ENCODE measurements around the gene ENGASE. TPM values are rescaled to one million over a fixed set of nuclear protein-coding genes. Genes with fewer than 3 reads are reported as not detected.

The ENGASE gene
- total RNA-seq, 1 experiment from 2014 or later: 34.5 TPM

- Mint-ChIP-seq H3K27ac (ENCODE audit: low read depth, unreplicated experiment) (no peak overlapping the region), H3K4me3 (ENCODE audit: unreplicated experiment) (no peak overlapping the region), H3K4me1 (ENCODE audit: insufficient read depth, unreplicated experiment) (peaks cover 21% of the 10 kb centered on the region), H3K9me3 (ENCODE audit: unreplicated experiment) (no peaks in the 10 kb centered on the region), H3K36me3 (ENCODE audit: insufficient read depth, unreplicated experiment) (no peaks in the 10 kb centered on the region), H3K27me3 (ENCODE audit: insufficient read depth, unreplicated experiment) (peaks cover 26% of the 10 kb centered on the region)
- POLR2A ChIA-PET: interaction anchor here (0.7 to 1.0 kb wide), 3 partner anchors 8 to 29 kb away, joined by 3 to 4 read pairs (median 4); partner anchors contain the start of gene ENGASE
- BruUV-seq (replicated peaks): no TSS peak
- no peak for DNase-seq (ENCODE audit: unreplicated experiment)
- CTCF ChIA-PET: interaction anchor here (0.5 to 7.2 kb wide), 35 partner anchors 10 to 1083 kb away, joined by 3 to 73 read pairs (median 4); partner anchors contain the start of gene ENGASE
- TF ChIP-seq CTCF (IDR thresholded peaks at IDR 0.05; ENCODE audit: unreplicated experiment): no peak
- intact Hi-C loops (cut with micrococcal nuclease): no loop called here
These were observed 29.5 kb upstream of the ENGASE start for GRCh38 chr17:79045001-79045729.

- intact Hi-C loops (cut with micrococcal nuclease): loop anchor here (1.0 kb wide), 2 partner anchors 36 to 347 kb away; no protein-coding TSS in a partner anchor
- ChIA-PET POLR2A (interaction anchor here (0.7 to 1.0 kb wide), 3 partner anchors 9 to 29 kb away, joined by 3 to 4 read pairs (median 4); partner anchors contain the start of gene ENGASE), CTCF (interaction anchor here (0.5 to 7.2 kb wide), 29 partner anchors 10 to 1082 kb away, joined by 3 to 73 read pairs (median 6); partner anchors contain the start of gene ENGASE)
- Mint-ChIP-seq H3K36me3 (ENCODE audit: insufficient read depth, unreplicated experiment) (no peaks in the 10 kb centered on the region), H3K27ac (ENCODE audit: low read depth, unreplicated experiment) (no peak overlapping the region), H3K4me3 (ENCODE audit: unreplicated experiment) (no peak overlapping the region), H3K27me3 (ENCODE audit: insufficient read depth, unreplicated experiment) (peaks cover 30% of the 10 kb centered on the region), H3K9me3 (ENCODE audit: unreplicated experiment) (no peaks in the 10 kb centered on the region), H3K4me1 (ENCODE audit: insufficient read depth, unreplicated experiment) (peaks cover 17% of the 10 kb centered on the region)
- no TSS peak for BruUV-seq (replicated peaks)
- DNase-seq (ENCODE audit: unreplicated experiment): peak; percentile 75
- peak; percentile 92 for TF ChIP-seq CTCF (IDR thresholded peaks at IDR 0.05; ENCODE audit: unreplicated experiment)
These were observed 28.8 kb upstream of the ENGASE start for GRCh38 chr17:79045842-79046196.

GRCh38 chr17:79046197-79046915 lies 28.3 kb upstream of the ENGASE start:
- TF ChIP-seq CTCF (IDR thresholded peaks at IDR 0.05; ENCODE audit: unreplicated experiment): no peak
- Mint-ChIP-seq H3K27ac (ENCODE audit: low read depth, unreplicated experiment) (no peak overlapping the region), H3K4me3 (ENCODE audit: unreplicated experiment) (no peak overlapping the region), H3K27me3 (ENCODE audit: insufficient read depth, unreplicated experiment) (peaks cover 35% of the 10 kb centered on the region), H3K9me3 (ENCODE audit: unreplicated experiment) (no peaks in the 10 kb centered on the region), H3K36me3 (ENCODE audit: insufficient read depth, unreplicated experiment) (no peaks in the 10 kb centered on the region), H3K4me1 (ENCODE audit: insufficient read depth, unreplicated experiment) (peaks cover 14% of the 10 kb centered on the region)
- no TSS peak for BruUV-seq (replicated peaks)
- intact Hi-C loops (cut with micrococcal nuclease): loop anchor here (1.0 kb wide), 2 partner anchors 36 to 347 kb away; no protein-coding TSS in a partner anchor
- no peak for DNase-seq (ENCODE audit: unreplicated experiment)
- POLR2A ChIA-PET: interaction anchor here (0.7 to 0.9 kb wide), 2 partner anchors 27 to 28 kb away, joined by 3 to 4 read pairs; partner anchors contain the start of gene ENGASE
- CTCF ChIA-PET: interaction anchor here (0.7 to 7.2 kb wide), 22 partner anchors 10 to 356 kb away, joined by 3 to 73 read pairs (median 7); partner anchors contain the start of gene ENGASE

- Mint-ChIP-seq H3K4me1 (ENCODE audit: insufficient read depth, unreplicated experiment) (peaks cover 14% of the 10 kb centered on the region), H3K9me3 (ENCODE audit: unreplicated experiment) (no peaks in the 10 kb centered on the region), H3K36me3 (ENCODE audit: insufficient read depth, unreplicated experiment) (no peaks in the 10 kb centered on the region), H3K27me3 (ENCODE audit: insufficient read depth, unreplicated experiment) (peaks cover 37% of the 10 kb centered on the region), H3K4me3 (ENCODE audit: unreplicated experiment) (no peak overlapping the region), H3K27ac (ENCODE audit: low read depth, unreplicated experiment) (no peak overlapping the region)
- ChIA-PET CTCF (interaction anchor here (0.7 to 7.2 kb wide), 4 partner anchors 9 to 40 kb away, joined by 4 to 73 read pairs (median 9); no protein-coding TSS in a partner anchor), POLR2A (no interaction called here)
- BruUV-seq (replicated peaks): no TSS peak
- intact Hi-C loops (cut with micrococcal nuclease): loop anchor here (1.0 kb wide), 2 partner anchors 35 to 346 kb away; no protein-coding TSS in a partner anchor
- no peak for TF ChIP-seq CTCF (IDR thresholded peaks at IDR 0.05; ENCODE audit: unreplicated experiment)
- DNase-seq (ENCODE audit: unreplicated experiment): no peak
These were observed 27.7 kb upstream of the ENGASE start for GRCh38 chr17:79046916-79047280.

Measured in MCF 10A (cell line).